Breast epithelium (tissue), 3 donors: ENCODE measurements around the gene TBRG4.

Experiments
- POLR2AphosphoS5 ChIP-seq, 3 donors: sonication (generic); formaldehyde crosslinking; IDR thresholded peaks; one replicate each; pipeline ENCODE4 v1.6.1; 2017; ENCODE audit warnings: antibody characterized with exemption in 3 of 3
- TF ChIP-seq, protein P1 (sequence below), 3 donors: fragments of 450-650 bp; IDR thresholded peaks; one replicate each; pipeline ENCODE4 v1.5.1; 2016 to 2017; ENCODE audit warnings: antibody characterized with exemption in 3 of 3, mild to moderate bottlenecking in 3 of 3, moderate library complexity in 3 of 3

DNA sequence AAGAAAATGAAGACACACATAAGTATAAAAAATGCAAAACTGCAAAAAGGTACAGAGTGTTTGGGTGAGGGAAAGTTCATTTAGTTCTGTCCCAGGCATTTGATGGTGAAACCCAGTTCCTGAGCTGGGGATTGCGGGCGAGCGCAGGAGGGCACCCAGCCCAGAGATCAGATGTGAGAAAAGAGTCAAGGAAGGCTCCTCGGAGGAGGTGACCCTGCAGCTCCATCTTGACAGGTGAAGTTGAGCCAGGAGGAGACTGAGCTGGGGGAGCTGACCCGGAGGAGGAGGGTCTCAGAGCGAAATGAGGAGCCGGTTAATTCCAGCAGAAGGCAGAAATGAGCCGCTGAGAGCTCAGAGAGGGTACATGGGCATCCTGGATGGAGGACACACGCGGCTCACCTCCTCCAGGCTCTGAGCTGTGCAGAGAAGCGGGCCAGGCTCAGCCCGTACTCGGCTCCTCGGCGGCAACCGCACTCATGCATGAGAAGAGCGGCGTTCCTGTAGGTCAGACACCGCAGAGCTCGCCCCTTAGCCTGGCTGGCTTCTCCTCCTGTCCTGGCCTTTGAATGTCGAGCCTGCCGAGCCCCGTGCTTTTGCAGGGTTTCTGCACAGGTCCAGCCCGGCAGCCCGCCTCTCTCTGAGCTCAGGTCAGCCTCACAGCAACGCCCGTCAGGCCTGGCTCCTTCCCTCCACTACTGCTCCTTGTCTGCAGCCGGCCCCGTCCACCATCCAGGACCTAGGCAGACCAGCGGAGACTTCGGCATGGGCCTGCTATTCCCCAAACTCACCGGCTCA lies 36.6 kb upstream of the TBRG4 start:
- TF ChIP-seq, protein P1, sequence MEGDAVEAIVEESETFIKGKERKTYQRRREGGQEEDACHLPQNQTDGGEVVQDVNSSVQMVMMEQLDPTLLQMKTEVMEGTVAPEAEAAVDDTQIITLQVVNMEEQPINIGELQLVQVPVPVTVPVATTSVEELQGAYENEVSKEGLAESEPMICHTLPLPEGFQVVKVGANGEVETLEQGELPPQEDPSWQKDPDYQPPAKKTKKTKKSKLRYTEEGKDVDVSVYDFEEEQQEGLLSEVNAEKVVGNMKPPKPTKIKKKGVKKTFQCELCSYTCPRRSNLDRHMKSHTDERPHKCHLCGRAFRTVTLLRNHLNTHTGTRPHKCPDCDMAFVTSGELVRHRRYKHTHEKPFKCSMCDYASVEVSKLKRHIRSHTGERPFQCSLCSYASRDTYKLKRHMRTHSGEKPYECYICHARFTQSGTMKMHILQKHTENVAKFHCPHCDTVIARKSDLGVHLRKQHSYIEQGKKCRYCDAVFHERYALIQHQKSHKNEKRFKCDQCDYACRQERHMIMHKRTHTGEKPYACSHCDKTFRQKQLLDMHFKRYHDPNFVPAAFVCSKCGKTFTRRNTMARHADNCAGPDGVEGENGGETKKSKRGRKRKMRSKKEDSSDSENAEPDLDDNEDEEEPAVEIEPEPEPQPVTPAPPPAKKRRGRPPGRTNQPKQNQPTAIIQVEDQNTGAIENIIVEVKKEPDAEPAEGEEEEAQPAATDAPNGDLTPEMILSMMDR (IDR thresholded peaks at IDR 0.05): no peak
- TF ChIP-seq POLR2AphosphoS5 (IDR thresholded peaks at IDR 0.05): no peak
